Liver (tissue), 9 donors: ENCODE data around the gene RYR3. TPM values are rescaled to one million over a fixed set of nuclear protein-coding genes. Genes with fewer than 3 reads are reported as not detected.

Experiments
- DNase-seq: peaks from one replicate; pipeline ENCODE4 v3.0.0-alpha.2; 2017; ENCODE audit warnings: low spot score
- H3K27ac ChIP-seq, 2 donors: one replicate each; pipeline ENCODE4 v1.7.0; 2013; ENCODE audit warnings: inconsistent platforms in 2 of 2, low read length in 2 of 2, control low read depth in 1 of 2, low read depth in 1 of 2, mild to moderate bottlenecking in 1 of 2
- H3K27me3 ChIP-seq, 4 donors: one replicate each; pipeline versions ENCODE4 v1.6.1 to v1.7.0; 2013; ENCODE audit warnings: low read length in 3 of 4, inconsistent platforms in 1 of 4, mild to moderate bottlenecking in 1 of 4, moderate library complexity in 1 of 4; ENCODE audit not compliant: control insufficient read depth in 4 of 4, insufficient read depth in 4 of 4
- H3K36me3 ChIP-seq, 4 donors: one replicate each; pipeline versions ENCODE4 v1.6.1 to v1.7.0; 2013; ENCODE audit warnings: low read length in 3 of 4, mild to moderate bottlenecking in 3 of 4, low read depth in 1 of 4, moderate library complexity in 1 of 4; ENCODE audit not compliant: control insufficient read depth in 4 of 4, insufficient read depth in 3 of 4
- H3K4me1 ChIP-seq, 4 donors: one replicate each; pipeline versions ENCODE4 v1.6.1 to v1.7.0; 2013; ENCODE audit warnings: low read length in 3 of 4, mild to moderate bottlenecking in 3 of 4, moderate library complexity in 1 of 4; ENCODE audit not compliant: control insufficient read depth in 4 of 4, insufficient read depth in 4 of 4
- H3K4me3 ChIP-seq, 3 donors: one replicate each; pipeline versions ENCODE4 v1.6.1 to v1.7.0; 2013; ENCODE audit warnings: low read length in 3 of 3, control low read depth in 1 of 3, low read depth in 1 of 3, mild to moderate bottlenecking in 1 of 3
- H3K9ac ChIP-seq, 2 donors: one replicate each; pipeline ENCODE4 v1.7.0; 2013; ENCODE audit warnings: low read length in 2 of 2, mild to moderate bottlenecking in 2 of 2, moderate library complexity in 2 of 2, control low read depth in 1 of 2, low read depth in 1 of 2
- H3K9me3 ChIP-seq, 4 donors: one replicate each; pipeline versions ENCODE4 v1.6.1 to v1.7.0; 2013; ENCODE audit warnings: low read length in 3 of 4; ENCODE audit not compliant: control insufficient read depth in 4 of 4
- EGR1 ChIP-seq, 2 donors: IDR thresholded peaks; 2 replicates each; pipeline ENCODE4 v1.6.1; 2016 to 2018; ENCODE audit warnings: antibody characterized with exemption in 2 of 2, low read depth in 2 of 2
- FOXA1 ChIP-seq: IDR thresholded peaks from 2 replicates; pipeline ENCODE4 v1.6.1; 2016; ENCODE audit warnings: antibody characterized with exemption
- FOXA2 ChIP-seq: IDR thresholded peaks from 2 replicates; pipeline ENCODE4 v1.6.1; 2016; ENCODE audit warnings: antibody characterized with exemption
- GABPA ChIP-seq, 2 donors: IDR thresholded peaks in 1 of 2; conservative IDR thresholded peaks in 1 of 2; 2 replicates each; pipeline ENCODE4 v1.6.1; 2016; ENCODE audit warnings: antibody characterized with exemption in 2 of 2, mild to moderate bottlenecking in 1 of 2, moderate library complexity in 1 of 2
- HNF4A ChIP-seq, 2 donors: conservative IDR thresholded peaks; 2 replicates each; pipeline ENCODE4 v1.6.1; 2016; ENCODE audit warnings: antibody characterized with exemption in 2 of 2, mild to moderate bottlenecking in 2 of 2
- HNF4G ChIP-seq: IDR thresholded peaks from 2 replicates; pipeline ENCODE4 v1.6.1; 2016; ENCODE audit warnings: antibody characterized with exemption
- JUND ChIP-seq, 2 donors: IDR thresholded peaks; 2 replicates each; pipeline ENCODE4 v1.6.1; 2016; ENCODE audit warnings: antibody characterized with exemption in 2 of 2
- NR2F2 ChIP-seq: IDR thresholded peaks from 2 replicates; pipeline ENCODE4 v1.6.1; 2016; ENCODE audit warnings: antibody characterized with exemption
- RAD21 ChIP-seq, 2 donors: IDR thresholded peaks; 2 replicates each; pipeline ENCODE4 v1.6.1; 2016; ENCODE audit warnings: antibody characterized with exemption in 2 of 2, mild to moderate bottlenecking in 2 of 2
- RXRA ChIP-seq, 2 donors: IDR thresholded peaks; 2 replicates each; pipeline ENCODE4 v1.6.1; 2017 to 2018; ENCODE audit warnings: antibody characterized with exemption in 2 of 2, mild to moderate bottlenecking in 1 of 2
- SP1 ChIP-seq: IDR thresholded peaks from 2 replicates; pipeline ENCODE4 v1.6.1; 2018; ENCODE audit warnings: antibody characterized with exemption, mild to moderate bottlenecking
- TAF1 ChIP-seq: conservative IDR thresholded peaks from 2 replicates; pipeline ENCODE4 v1.6.1; 2016; ENCODE audit warnings: antibody characterized with exemption, mild to moderate bottlenecking
- YY1 ChIP-seq: IDR thresholded peaks from 2 replicates; pipeline ENCODE4 v1.6.1; 2016; ENCODE audit warnings: antibody characterized with exemption, mild to moderate bottlenecking
- WGBS: extraction: QIAGEN DNeasy Blood & Tissue Kit; methylation state at CpG from one replicate; pipeline ENCODE4 v1.1.7; 2013; 5-methylcytosine and 5-hydroxymethylcytosine counted together
- polyA plus RNA-seq, 2 donors: library from polyadenylated mRNA; stranded (reverse) in 1 of 2; unstranded in 1 of 2; fragments of 200-250 nt in 1 of 2; fragments of >200 nt in 1 of 2; fragmentation: Nextera tagmentation in 1 of 2; extraction: Ambion mirVana in 1 of 2; gene quantifications; one replicate each; pipeline versions ENCODE4 v1.2.1 to v1.2.3, GENCODE V29; 2013 to 2015
- total RNA-seq, 2 donors: library from RNA; depleted of rRNA; stranded (reverse); fragments of >200 nt; gene quantifications; one replicate each; pipeline ENCODE4 v1.2.3, GENCODE V29; 2014
- TF ChIP-seq, protein P1 (sequence below): IDR thresholded peaks from 2 replicates; pipeline ENCODE4 v1.6.1; 2016; ENCODE audit warnings: antibody characterized with exemption, mild to moderate bottlenecking
- TF ChIP-seq, protein P2 (sequence below): IDR thresholded peaks from 2 replicates; pipeline ENCODE4 v1.6.1; 2016; ENCODE audit warnings: antibody characterized with exemption
- TF ChIP-seq, protein P3 (sequence below): IDR thresholded peaks from 2 replicates; pipeline ENCODE4 v1.6.1; 2016; ENCODE audit warnings: antibody characterized with exemption
- TF ChIP-seq, protein P4 (sequence below): fragments of 150-350 bp; IDR thresholded peaks from 2 replicates; pipeline ENCODE4 v1.5.1; 2017; ENCODE audit warnings: improper control_type of control experiment, low read depth, low read length; ENCODE audit not compliant: missing input control
- donor health status: healthy.
- donor health status: healthy.
- donor health status: healthy.
- donor health status: healthy.
- donor health status: healthy.

RYR3 gene
- total and polyA plus RNA-seq, 4 donors, result 0.01 to 1.1 (median 0.22) TPM

DNA sequence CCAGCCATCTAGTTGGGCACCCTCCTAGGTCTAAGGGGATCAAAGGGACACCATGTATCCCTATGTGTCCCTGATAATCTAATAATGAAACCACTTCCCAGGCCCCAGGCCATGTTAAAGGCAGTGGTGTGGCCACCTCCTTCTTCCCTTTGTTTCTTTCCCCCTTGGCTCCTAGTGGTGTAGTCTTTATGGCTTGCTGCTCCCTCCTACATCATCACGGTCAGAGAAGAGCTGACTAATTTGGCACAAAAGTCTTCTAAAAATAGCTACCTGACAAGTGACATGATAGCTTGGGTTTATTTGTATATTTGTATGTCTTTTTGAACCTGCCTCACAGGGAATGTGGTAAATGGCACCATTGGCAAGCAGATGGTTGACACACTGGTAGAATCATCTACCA is 526.5 kb downstream of the RYR3 start:
- WGBS, result 89% methylated on average over 1 of the region's 1 CpG
- Histone ChIP-seq H3K9ac (no peak overlapping the region), H3K27ac (no peak overlapping the region), H3K36me3 (no peaks in the 10 kb centered on the region), H3K9me3 (no peaks in the 10 kb centered on the region), H3K27me3 (no peaks in the 10 kb centered on the region), H3K4me1 (no peaks in the 10 kb centered on the region), H3K4me3 (no peak overlapping the region)
- TF ChIP-seq HNF4A (conservative IDR thresholded peaks at IDR 0.05) (no peak), FOXA2 (no peak), HNF4G (no peak), YY1 (no peak), EGR1 (IDR thresholded peaks at IDR 0.05; ENCODE audit: low read depth in 2 of 2) (no peak), GABPA (IDR thresholded peaks at IDR 0.05 in 1 of 2, conservative IDR thresholded peaks at IDR 0.05 in 1 of 2) (no peak), RAD21 (IDR thresholded peaks at IDR 0.05) (no peak), TAF1 (no peak), JUND (IDR thresholded peaks at IDR 0.05) (no peak), NR2F2 (no peak), RXRA (IDR thresholded peaks at IDR 0.05) (no peak), FOXA1 (no peak)
- TF ChIP-seq, protein P1, sequence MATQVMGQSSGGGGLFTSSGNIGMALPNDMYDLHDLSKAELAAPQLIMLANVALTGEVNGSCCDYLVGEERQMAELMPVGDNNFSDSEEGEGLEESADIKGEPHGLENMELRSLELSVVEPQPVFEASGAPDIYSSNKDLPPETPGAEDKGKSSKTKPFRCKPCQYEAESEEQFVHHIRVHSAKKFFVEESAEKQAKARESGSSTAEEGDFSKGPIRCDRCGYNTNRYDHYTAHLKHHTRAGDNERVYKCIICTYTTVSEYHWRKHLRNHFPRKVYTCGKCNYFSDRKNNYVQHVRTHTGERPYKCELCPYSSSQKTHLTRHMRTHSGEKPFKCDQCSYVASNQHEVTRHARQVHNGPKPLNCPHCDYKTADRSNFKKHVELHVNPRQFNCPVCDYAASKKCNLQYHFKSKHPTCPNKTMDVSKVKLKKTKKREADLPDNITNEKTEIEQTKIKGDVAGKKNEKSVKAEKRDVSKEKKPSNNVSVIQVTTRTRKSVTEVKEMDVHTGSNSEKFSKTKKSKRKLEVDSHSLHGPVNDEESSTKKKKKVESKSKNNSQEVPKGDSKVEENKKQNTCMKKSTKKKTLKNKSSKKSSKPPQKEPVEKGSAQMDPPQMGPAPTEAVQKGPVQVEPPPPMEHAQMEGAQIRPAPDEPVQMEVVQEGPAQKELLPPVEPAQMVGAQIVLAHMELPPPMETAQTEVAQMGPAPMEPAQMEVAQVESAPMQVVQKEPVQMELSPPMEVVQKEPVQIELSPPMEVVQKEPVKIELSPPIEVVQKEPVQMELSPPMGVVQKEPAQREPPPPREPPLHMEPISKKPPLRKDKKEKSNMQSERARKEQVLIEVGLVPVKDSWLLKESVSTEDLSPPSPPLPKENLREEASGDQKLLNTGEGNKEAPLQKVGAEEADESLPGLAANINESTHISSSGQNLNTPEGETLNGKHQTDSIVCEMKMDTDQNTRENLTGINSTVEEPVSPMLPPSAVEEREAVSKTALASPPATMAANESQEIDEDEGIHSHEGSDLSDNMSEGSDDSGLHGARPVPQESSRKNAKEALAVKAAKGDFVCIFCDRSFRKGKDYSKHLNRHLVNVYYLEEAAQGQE, result no peak
- TF ChIP-seq, protein P2, sequence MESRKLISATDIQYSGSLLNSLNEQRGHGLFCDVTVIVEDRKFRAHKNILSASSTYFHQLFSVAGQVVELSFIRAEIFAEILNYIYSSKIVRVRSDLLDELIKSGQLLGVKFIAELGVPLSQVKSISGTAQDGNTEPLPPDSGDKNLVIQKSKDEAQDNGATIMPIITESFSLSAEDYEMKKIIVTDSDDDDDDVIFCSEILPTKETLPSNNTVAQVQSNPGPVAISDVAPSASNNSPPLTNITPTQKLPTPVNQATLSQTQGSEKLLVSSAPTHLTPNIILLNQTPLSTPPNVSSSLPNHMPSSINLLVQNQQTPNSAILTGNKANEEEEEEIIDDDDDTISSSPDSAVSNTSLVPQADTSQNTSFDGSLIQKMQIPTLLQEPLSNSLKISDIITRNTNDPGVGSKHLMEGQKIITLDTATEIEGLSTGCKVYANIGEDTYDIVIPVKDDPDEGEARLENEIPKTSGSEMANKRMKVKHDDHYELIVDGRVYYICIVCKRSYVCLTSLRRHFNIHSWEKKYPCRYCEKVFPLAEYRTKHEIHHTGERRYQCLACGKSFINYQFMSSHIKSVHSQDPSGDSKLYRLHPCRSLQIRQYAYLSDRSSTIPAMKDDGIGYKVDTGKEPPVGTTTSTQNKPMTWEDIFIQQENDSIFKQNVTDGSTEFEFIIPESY, result no peak
- TF ChIP-seq, protein P3, sequence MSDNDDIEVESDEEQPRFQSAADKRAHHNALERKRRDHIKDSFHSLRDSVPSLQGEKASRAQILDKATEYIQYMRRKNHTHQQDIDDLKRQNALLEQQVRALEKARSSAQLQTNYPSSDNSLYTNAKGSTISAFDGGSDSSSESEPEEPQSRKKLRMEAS, result no peak
- DNase-seq, result no peak

DNA sequence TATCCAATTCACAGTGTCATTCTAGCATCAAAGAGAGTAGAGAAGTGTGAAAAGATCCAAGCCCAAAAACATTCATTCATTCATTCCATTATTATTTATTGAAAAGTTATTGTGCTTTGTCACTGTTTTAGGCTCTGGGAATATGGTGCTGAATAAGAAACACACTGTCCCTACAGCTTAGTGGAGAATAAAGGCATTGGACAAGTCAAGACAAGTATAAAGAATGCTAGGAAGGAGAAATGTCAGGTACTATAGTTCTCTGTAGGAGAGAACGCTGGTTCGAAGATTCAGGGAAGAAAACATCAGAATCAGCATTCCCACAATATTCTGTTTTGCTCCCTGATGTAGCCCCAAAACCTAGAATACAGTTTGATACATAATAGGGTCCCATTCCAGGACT is 528.8 kb downstream of the RYR3 start:
- TF ChIP-seq, protein P3, result no peak
- TF ChIP-seq FOXA2 (no peak), GABPA (IDR thresholded peaks at IDR 0.05 in 1 of 2, conservative IDR thresholded peaks at IDR 0.05 in 1 of 2) (no peak), RXRA (IDR thresholded peaks at IDR 0.05) (no peak), EGR1 (IDR thresholded peaks at IDR 0.05; ENCODE audit: low read depth in 2 of 2) (no peak), NR2F2 (no peak), SP1 (no peak), HNF4A (conservative IDR thresholded peaks at IDR 0.05) (no peak)
- TF ChIP-seq, protein P1, result no peak
- TF ChIP-seq, protein P2, result no peak
- TF ChIP-seq, protein P4, sequence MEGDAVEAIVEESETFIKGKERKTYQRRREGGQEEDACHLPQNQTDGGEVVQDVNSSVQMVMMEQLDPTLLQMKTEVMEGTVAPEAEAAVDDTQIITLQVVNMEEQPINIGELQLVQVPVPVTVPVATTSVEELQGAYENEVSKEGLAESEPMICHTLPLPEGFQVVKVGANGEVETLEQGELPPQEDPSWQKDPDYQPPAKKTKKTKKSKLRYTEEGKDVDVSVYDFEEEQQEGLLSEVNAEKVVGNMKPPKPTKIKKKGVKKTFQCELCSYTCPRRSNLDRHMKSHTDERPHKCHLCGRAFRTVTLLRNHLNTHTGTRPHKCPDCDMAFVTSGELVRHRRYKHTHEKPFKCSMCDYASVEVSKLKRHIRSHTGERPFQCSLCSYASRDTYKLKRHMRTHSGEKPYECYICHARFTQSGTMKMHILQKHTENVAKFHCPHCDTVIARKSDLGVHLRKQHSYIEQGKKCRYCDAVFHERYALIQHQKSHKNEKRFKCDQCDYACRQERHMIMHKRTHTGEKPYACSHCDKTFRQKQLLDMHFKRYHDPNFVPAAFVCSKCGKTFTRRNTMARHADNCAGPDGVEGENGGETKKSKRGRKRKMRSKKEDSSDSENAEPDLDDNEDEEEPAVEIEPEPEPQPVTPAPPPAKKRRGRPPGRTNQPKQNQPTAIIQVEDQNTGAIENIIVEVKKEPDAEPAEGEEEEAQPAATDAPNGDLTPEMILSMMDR, result no peak

More for the DNA sequence above, 528.8 kb downstream of the RYR3 start:
- H3K4me1 ChIP-seq, result no peaks in the 10 kb centered on the region
- H3K4me3 ChIP-seq, result no peak overlapping the region
- H3K9me3 ChIP-seq, result no peaks in the 10 kb centered on the region
- no peak for DNase-seq
- H3K27ac ChIP-seq, result no peak overlapping the region
- no peaks in the 10 kb centered on the region for H3K27me3 ChIP-seq
- 91% methylated on average over 2 of the region's 2 CpGs for WGBS
- H3K36me3 ChIP-seq, result no peaks in the 10 kb centered on the region
- no peak overlapping the region for H3K9ac ChIP-seq
